ENCODE results near the gene KCNAB2.

The KCNAB2 gene

GRCh38 chr1:6003568-6004411 lies 41.9 kb upstream of the KCNAB2 start:
- H3K27ac ChIP-seq (ENCODE audit: low read depth in 2 of 2, low read length in 2 of 2): no peak overlapping the region

GRCh38 chr1:6004412-6005123 lies 41.1 kb upstream of the KCNAB2 start:
- H3K27me3 ChIP-seq (ENCODE audit: control insufficient read depth in 2 of 2, insufficient read depth in 2 of 2, low read length in 2 of 2): no peaks in the 10 kb centered on the region
- no peak overlapping the region for H3K9ac ChIP-seq (ENCODE audit: low read depth in 1 of 2, low read length in 2 of 2)
- H3K36me3 ChIP-seq (ENCODE audit: control insufficient read depth in 2 of 2, insufficient read depth in 2 of 2, low read length in 2 of 2): no peaks in the 10 kb centered on the region
- H3K27ac ChIP-seq (ENCODE audit: low read depth in 2 of 2, low read length in 2 of 2): no peak overlapping the region
- H3K4me1 ChIP-seq (ENCODE audit: control insufficient read depth in 2 of 2, insufficient read depth in 2 of 2, low read length in 2 of 2): no peaks in the 10 kb centered on the region
- H3K4me3 ChIP-seq (ENCODE audit: low read length in 2 of 2): no peak overlapping the region
- H3K9me3 ChIP-seq (ENCODE audit: control insufficient read depth in 2 of 2, low read length in 2 of 2): no peaks in the 10 kb centered on the region

More at GRCh38 chr1:6003568-6004411, 41.9 kb upstream of the KCNAB2 start:
- no peaks in the 10 kb centered on the region for H3K36me3 ChIP-seq (ENCODE audit: control insufficient read depth in 2 of 2, insufficient read depth in 2 of 2, low read length in 2 of 2)
- no peaks in the 10 kb centered on the region for H3K27me3 ChIP-seq (ENCODE audit: control insufficient read depth in 2 of 2, insufficient read depth in 2 of 2, low read length in 2 of 2)
- H3K4me1 ChIP-seq (ENCODE audit: control insufficient read depth in 2 of 2, insufficient read depth in 2 of 2, low read length in 2 of 2): no peaks in the 10 kb centered on the region
- H3K4me3 ChIP-seq (ENCODE audit: low read length in 2 of 2): no peak overlapping the region
- no peak overlapping the region for H3K9ac ChIP-seq (ENCODE audit: low read depth in 1 of 2, low read length in 2 of 2)
- H3K9me3 ChIP-seq (ENCODE audit: control insufficient read depth in 2 of 2, low read length in 2 of 2): no peaks in the 10 kb centered on the region

GRCh38 chr1:6005276-6005917 lies 40.3 kb upstream of the KCNAB2 start:
- Histone ChIP-seq H3K27ac (ENCODE audit: low read depth in 2 of 2, low read length in 2 of 2) (no peak overlapping the region), H3K27me3 (ENCODE audit: control insufficient read depth in 2 of 2, insufficient read depth in 2 of 2, low read length in 2 of 2) (no peaks in the 10 kb centered on the region), H3K4me3 (ENCODE audit: low read length in 2 of 2) (no peak overlapping the region), H3K9ac (ENCODE audit: low read depth in 1 of 2, low read length in 2 of 2) (no peak overlapping the region), H3K4me1 (ENCODE audit: control insufficient read depth in 2 of 2, insufficient read depth in 2 of 2, low read length in 2 of 2) (no peaks in the 10 kb centered on the region), H3K9me3 (ENCODE audit: control insufficient read depth in 2 of 2, low read length in 2 of 2) (no peaks in the 10 kb centered on the region), H3K36me3 (ENCODE audit: control insufficient read depth in 2 of 2, insufficient read depth in 2 of 2, low read length in 2 of 2) (no peaks in the 10 kb centered on the region)

GRCh38 chr1:6006882-6007281 lies 38.8 kb upstream of the KCNAB2 start:
- no peaks in the 10 kb centered on the region for H3K36me3 ChIP-seq (ENCODE audit: control insufficient read depth in 2 of 2, insufficient read depth in 2 of 2, low read length in 2 of 2)
- no peaks in the 10 kb centered on the region for H3K4me1 ChIP-seq (ENCODE audit: control insufficient read depth in 2 of 2, insufficient read depth in 2 of 2, low read length in 2 of 2)
- H3K27me3 ChIP-seq (ENCODE audit: control insufficient read depth in 2 of 2, insufficient read depth in 2 of 2, low read length in 2 of 2): no peaks in the 10 kb centered on the region
- H3K9ac ChIP-seq (ENCODE audit: low read depth in 1 of 2, low read length in 2 of 2): no peak overlapping the region
- no peak overlapping the region for H3K4me3 ChIP-seq (ENCODE audit: low read length in 2 of 2)
- H3K27ac ChIP-seq (ENCODE audit: low read depth in 2 of 2, low read length in 2 of 2): no peak overlapping the region
- no peaks in the 10 kb centered on the region for H3K9me3 ChIP-seq (ENCODE audit: control insufficient read depth in 2 of 2, low read length in 2 of 2)

GRCh38 chr1:6007318-6008083 lies 38.2 kb upstream of the KCNAB2 start:
- H3K4me1 ChIP-seq (ENCODE audit: control insufficient read depth in 2 of 2, insufficient read depth in 2 of 2, low read length in 2 of 2): no peaks in the 10 kb centered on the region
- H3K4me3 ChIP-seq (ENCODE audit: low read length in 2 of 2): no peak overlapping the region
- H3K9ac ChIP-seq (ENCODE audit: low read depth in 1 of 2, low read length in 2 of 2): no peak overlapping the region
- H3K36me3 ChIP-seq (ENCODE audit: control insufficient read depth in 2 of 2, insufficient read depth in 2 of 2, low read length in 2 of 2): no peaks in the 10 kb centered on the region
- H3K27ac ChIP-seq (ENCODE audit: low read depth in 2 of 2, low read length in 2 of 2): no peak overlapping the region
- no peaks in the 10 kb centered on the region for H3K27me3 ChIP-seq (ENCODE audit: control insufficient read depth in 2 of 2, insufficient read depth in 2 of 2, low read length in 2 of 2)
- no peaks in the 10 kb centered on the region for H3K9me3 ChIP-seq (ENCODE audit: control insufficient read depth in 2 of 2, low read length in 2 of 2)

- Histone ChIP-seq H3K9me3 (ENCODE audit: control insufficient read depth in 2 of 2, low read length in 2 of 2) (no peaks in the 10 kb centered on the region), H3K36me3 (ENCODE audit: control insufficient read depth in 2 of 2, insufficient read depth in 2 of 2, low read length in 2 of 2) (no peaks in the 10 kb centered on the region), H3K27me3 (ENCODE audit: control insufficient read depth in 2 of 2, insufficient read depth in 2 of 2, low read length in 2 of 2) (no peaks in the 10 kb centered on the region), H3K9ac (ENCODE audit: low read depth in 1 of 2, low read length in 2 of 2) (no peak overlapping the region), H3K4me3 (ENCODE audit: low read length in 2 of 2) (no peak overlapping the region), H3K4me1 (ENCODE audit: control insufficient read depth in 2 of 2, insufficient read depth in 2 of 2, low read length in 2 of 2) (no peaks in the 10 kb centered on the region), H3K27ac (ENCODE audit: low read depth in 2 of 2, low read length in 2 of 2) (no peak overlapping the region)
Observed at GRCh38 chr1:6008084-6008415, 37.6 kb upstream of the KCNAB2 start.

- Histone ChIP-seq H3K9me3 (ENCODE audit: control insufficient read depth in 2 of 2, low read length in 2 of 2) (no peaks in the 10 kb centered on the region), H3K27ac (ENCODE audit: low read depth in 2 of 2, low read length in 2 of 2) (no peak overlapping the region), H3K4me3 (ENCODE audit: low read length in 2 of 2) (no peak overlapping the region), H3K4me1 (ENCODE audit: control insufficient read depth in 2 of 2, insufficient read depth in 2 of 2, low read length in 2 of 2) (no peaks in the 10 kb centered on the region), H3K36me3 (ENCODE audit: control insufficient read depth in 2 of 2, insufficient read depth in 2 of 2, low read length in 2 of 2) (no peaks in the 10 kb centered on the region), H3K27me3 (ENCODE audit: control insufficient read depth in 2 of 2, insufficient read depth in 2 of 2, low read length in 2 of 2) (no peaks in the 10 kb centered on the region), H3K9ac (ENCODE audit: low read depth in 1 of 2, low read length in 2 of 2) (no peak overlapping the region)
Observed at GRCh38 chr1:6008696-6009095, 37.0 kb upstream of the KCNAB2 start.

GRCh38 chr1:6009120-6010040 lies 36.3 kb upstream of the KCNAB2 start:
- no peaks in the 10 kb centered on the region for H3K36me3 ChIP-seq (ENCODE audit: control insufficient read depth in 2 of 2, insufficient read depth in 2 of 2, low read length in 2 of 2)
- H3K27me3 ChIP-seq (ENCODE audit: control insufficient read depth in 2 of 2, insufficient read depth in 2 of 2, low read length in 2 of 2): no peaks in the 10 kb centered on the region
- H3K4me1 ChIP-seq (ENCODE audit: control insufficient read depth in 2 of 2, insufficient read depth in 2 of 2, low read length in 2 of 2): no peaks in the 10 kb centered on the region
- no peaks in the 10 kb centered on the region for H3K9me3 ChIP-seq (ENCODE audit: control insufficient read depth in 2 of 2, low read length in 2 of 2)
- no peak overlapping the region for H3K9ac ChIP-seq (ENCODE audit: low read depth in 1 of 2, low read length in 2 of 2)
- no peak overlapping the region for H3K4me3 ChIP-seq (ENCODE audit: low read length in 2 of 2)
- H3K27ac ChIP-seq (ENCODE audit: low read depth in 2 of 2, low read length in 2 of 2): no peak overlapping the region

GRCh38 chr1:6010554-6010953 lies 35.1 kb upstream of the KCNAB2 start:
- Histone ChIP-seq H3K27me3 (ENCODE audit: control insufficient read depth in 2 of 2, insufficient read depth in 2 of 2, low read length in 2 of 2) (no peaks in the 10 kb centered on the region), H3K36me3 (ENCODE audit: control insufficient read depth in 2 of 2, insufficient read depth in 2 of 2, low read length in 2 of 2) (no peaks in the 10 kb centered on the region), H3K4me1 (ENCODE audit: control insufficient read depth in 2 of 2, insufficient read depth in 2 of 2, low read length in 2 of 2) (no peaks in the 10 kb centered on the region), H3K4me3 (ENCODE audit: low read length in 2 of 2) (no peak overlapping the region), H3K9me3 (ENCODE audit: control insufficient read depth in 2 of 2, low read length in 2 of 2) (no peaks in the 10 kb centered on the region), H3K27ac (ENCODE audit: low read depth in 2 of 2, low read length in 2 of 2) (no peak overlapping the region), H3K9ac (ENCODE audit: low read depth in 1 of 2, low read length in 2 of 2) (no peak overlapping the region)

All from mucosa of rectum (tissue), 2 donors.